GM21786 (cell line): ENCODE data around the gene ACOX2.
A peak's percentile ranks its signal among the peaks of the same experiment; 100 is the strongest.

Source experiments
- ATAC-seq: cut with Tn5 transposase; IDR thresholded peaks from one replicate; pipeline ENCODE4 v1.9.1; 2021; ENCODE audit not compliant: unreplicated experiment

The ACOX2 gene

GRCh38 chr3:58474967-58475578 lies 61.9 kb downstream of the ACOX2 start:
- ATAC-seq, result no peak

GRCh38 chr3:58474348-58474911 lies 62.6 kb downstream of the ACOX2 start:
- no peak for ATAC-seq

GRCh38 chr3:58473275-58473674 lies 63.7 kb downstream of the ACOX2 start:
- ATAC-seq, result no peak

- no peak for ATAC-seq
Measured at GRCh38 chr3:58471025-58471887, 65.7 kb downstream of the ACOX2 start.

- ATAC-seq, result no peak
Measured at GRCh38 chr3:58470363-58471024, 66.5 kb downstream of the ACOX2 start.

GRCh38 chr3:58469096-58469495 lies 67.9 kb downstream of the ACOX2 start:
- no peak for ATAC-seq

- no peak for ATAC-seq
Measured at GRCh38 chr3:58466899-58467563, 70.0 kb downstream of the ACOX2 start.

GRCh38 chr3:58464866-58465265 lies 72.1 kb downstream of the ACOX2 start:
- no peak for ATAC-seq

- no peak for ATAC-seq
Measured at GRCh38 chr3:58463942-58464271, 73.1 kb downstream of the ACOX2 start.

GRCh38 chr3:58463181-58463941 lies 73.6 kb downstream of the ACOX2 start:
- ATAC-seq, result peak; percentile 92

- ATAC-seq, result no peak
Measured at GRCh38 chr3:58462829-58463180, 74.2 kb downstream of the ACOX2 start.

- no peak for ATAC-seq
Measured at GRCh38 chr3:58459160-58459559, 77.8 kb downstream of the ACOX2 start.
